A549 (cell line): ENCODE results near the gene HOXB8. TPM values are rescaled to one million over a fixed set of nuclear protein-coding genes. Genes with fewer than 3 reads are reported as not detected.

Experiments
- ATAC-seq, 2 experiments: fragments of 200-7000 bp in 1 of 2; fragments of >200 bp in 1 of 2; cut with Nextera tagmentation in 1 of 2; cut with Tn5 transposase in 1 of 2; 3 replicates each; pipeline versions ENCODE4 v1.8.0 to v1.9.1; 2018 to 2020; ENCODE audit warnings: mild to moderate bottlenecking in 1 of 2, moderate library complexity in 1 of 2
- CTCF ChIA-PET: fragments of 300-600 bp; sonication (Branson Sonifier 250); formaldehyde crosslinking; extraction: SDS; loops from one replicate; lab custom pipeline; 2021; ENCODE audit warnings: antibody characterized with exemption, inconsistent platforms; lab: Yijun Ruan, JAX
- POLR2A ChIA-PET: fragments of 350-600 bp; formaldehyde crosslinking; extraction: SDS; loops from one replicate; lab custom pipeline; 2021; ENCODE audit warnings: antibody characterized with exemption, inconsistent platforms; lab: Yijun Ruan, JAX
- DNase-seq, 2 experiments: peaks; one replicate each; pipeline versions ENCODE4 v3.0.0 to v3.0.0-alpha.2; 2011 to 2016; ENCODE audit warnings: low read depth in 1 of 2, low spot score in 1 of 2
- FAIRE-seq: peaks from 2 replicates; lab custom pipeline; 2011; peaks lifted over from hg19 to GRCh38; lab: Jason Lieb, UNC
- H3K27ac ChIP-seq, 2 experiments: fragments of >200 bp; sonication (Bioruptor Twin); formaldehyde crosslinking; 3 replicates each; pipeline ENCODE4 v1.5.1; 2016 to 2017
- H3K4me1 ChIP-seq: fragments of >200 bp; sonication (Bioruptor Twin); formaldehyde crosslinking; 3 replicates; pipeline ENCODE4 v1.6.1; 2016
- H3K4me2 ChIP-seq: fragments of >200 bp; sonication (Bioruptor Twin); formaldehyde crosslinking; 3 replicates; pipeline ENCODE4 v1.6.1; 2016
- H3K4me3 ChIP-seq: fragments of >200 bp; sonication (Bioruptor Twin); formaldehyde crosslinking; 3 replicates; pipeline ENCODE4 v1.5.1; 2016
- H3K9me3 ChIP-seq: fragments of >200 bp; sonication (Bioruptor Twin); formaldehyde crosslinking; 3 replicates; pipeline ENCODE4 v1.6.1; 2016
- CBX2 ChIP-seq: fragments of 200-600 bp; sonication (generic); IDR thresholded peaks from 2 replicates; pipeline ENCODE4 v1.6.1; 2016; ENCODE audit warnings: low read depth, mild to moderate bottlenecking, borderline replicate concordance
- CTCF ChIP-seq: fragments of >200 bp; sonication (Bioruptor Twin); formaldehyde crosslinking; IDR thresholded peaks from 3 replicates; pipeline ENCODE4 v1.5.1; 2016
- FOSL2 ChIP-seq, 2 experiments: fragments of 450-650 bp in 1 of 2; fragments of >200 bp in 1 of 2; sonication (Bioruptor Twin) in 1 of 2; formaldehyde crosslinking; IDR thresholded peaks; 2 replicates each; pipeline versions ENCODE4 v1.5.0 to v1.6.1; 2016 to 2020; ENCODE audit warnings: mild to moderate bottlenecking in 1 of 2, moderate library complexity in 1 of 2
- HDAC2 ChIP-seq: fragments of 200-600 bp; sonication (generic); IDR thresholded peaks from 2 replicates; pipeline ENCODE4 v1.6.1; 2016
- HES2 ChIP-seq: fragments of >200 bp; sonication (Bioruptor Twin); formaldehyde crosslinking; IDR thresholded peaks from 2 replicates; pipeline ENCODE4 v1.6.1; 2016
- HEYL ChIP-seq: fragments of 250-450 bp; sonication (Bioruptor Pico); IDR thresholded peaks from 2 replicates; pipeline ENCODE4 v1.8.0; 2021; ENCODE audit warnings: mild to moderate bottlenecking, moderate library complexity
- HOXA7 ChIP-seq: fragments of 250-450 bp; sonication (Bioruptor Pico); IDR thresholded peaks from 2 replicates; pipeline ENCODE4 v1.5.0; 2020; ENCODE audit warnings: mild to moderate bottlenecking, moderate library complexity
- HOXB5 ChIP-seq: fragments of 250-450 bp; sonication (Bioruptor Pico); IDR thresholded peaks from 2 replicates; pipeline ENCODE4 v1.5.0; 2020; ENCODE audit warnings: mild to moderate bottlenecking, moderate library complexity
- KDM5A ChIP-seq: fragments of 200-600 bp; sonication (generic); IDR thresholded peaks from 2 replicates; pipeline ENCODE4 v1.6.1; 2016; ENCODE audit warnings: antibody characterized with exemption, mild to moderate bottlenecking
- NFE2L2 ChIP-seq: fragments of 150-350 bp; conservative IDR thresholded peaks from 2 replicates; pipeline ENCODE4 v1.6.1; 2014; ENCODE audit warnings: low read length
- PHF8 ChIP-seq: fragments of 200-600 bp; sonication (generic); IDR thresholded peaks from 2 replicates; pipeline ENCODE4 v1.6.1; 2016; ENCODE audit warnings: low read depth, mild to moderate bottlenecking, antibody characterized with exemption, moderate library complexity, borderline replicate concordance
- POLR2AphosphoS2 ChIP-seq: conservative IDR thresholded peaks from 2 replicates; pipeline ENCODE4 v1.6.1; 2012; ENCODE audit warnings: low read length, improper control_type of control experiment, inconsistent platforms
- REST ChIP-seq: fragments of 200-600 bp; sonication (generic); IDR thresholded peaks from 2 replicates; pipeline ENCODE4 v1.6.1; 2016; ENCODE audit warnings: antibody characterized with exemption, mild to moderate bottlenecking, moderate library complexity
- SMC3 ChIP-seq: fragments of >200 bp; sonication (Bioruptor Twin); formaldehyde crosslinking; IDR thresholded peaks from 3 replicates; pipeline ENCODE4 v1.6.1; 2018; ENCODE audit warnings: inconsistent platforms
- ZC3H11A ChIP-seq: fragments of 450-650 bp; IDR thresholded peaks from 2 replicates; pipeline ENCODE4 v1.6.1; 2014; ENCODE audit warnings: antibody characterized with exemption, mild to moderate bottlenecking
- ZFP36 ChIP-seq: fragments of 450-650 bp; IDR thresholded peaks from 2 replicates; pipeline ENCODE4 v1.6.1; 2014; ENCODE audit warnings: borderline replicate concordance; ENCODE audit not compliant: partially characterized antibody
- ZSCAN20 ChIP-seq: fragments of 250-450 bp; sonication (Bioruptor Pico); IDR thresholded peaks from 2 replicates; pipeline ENCODE4 v1.8.0; 2022; ENCODE audit warnings: mild to moderate bottlenecking, moderate library complexity
- WGBS: methylation state at CpG from one replicate; pipeline ENCODE4 v1.1.6; 2017; ENCODE audit errors: missing lambda C conversion rate; 5-methylcytosine and 5-hydroxymethylcytosine counted together
- polyA plus RNA-seq, 4 experiments: library from polyadenylated mRNA; depleted of rRNA in 3 of 4; stranded (reverse); fragments of >200 nt; fragmentation: RNase III in 1 of 4; extraction: RNeasy Plus Mini Kit Qiagen cat#74134 plus additional on column Dnase treatment in 1 of 4; gene quantifications; 2 replicates in 3 of 4; 3 replicates in 1 of 4; pipeline ENCODE4 v1.2.3, GENCODE V29; 2011 to 2017
- TF ChIP-seq, protein P1 (sequence below): fragments of 150-350 bp; IDR thresholded peaks from 2 replicates; pipeline ENCODE4 v1.6.1; 2014; ENCODE audit warnings: low read depth, mild to moderate bottlenecking, low read length
- TF ChIP-seq, protein P2 (sequence below): fragments of 250-450 bp; sonication (Bioruptor Pico); IDR thresholded peaks from 2 replicates; pipeline ENCODE4 v1.5.0; 2021; ENCODE audit warnings: mild to moderate bottlenecking, moderate library complexity, borderline replicate concordance
- TF ChIP-seq, protein P3 (sequence below): IDR thresholded peaks from 2 replicates; pipeline ENCODE4 v1.6.1; 2012
- TF ChIP-seq, protein P4 (sequence below): fragments of >200 bp; sonication (Bioruptor Twin); formaldehyde crosslinking; IDR thresholded peaks from 3 replicates; pipeline ENCODE4 v1.6.1; 2016

HOXB8 gene
- polyA plus RNA-seq, 2 of the 4 experiments (the other 2 are of a cell fraction): 5.8 to 11.1 TPM

DNA sequence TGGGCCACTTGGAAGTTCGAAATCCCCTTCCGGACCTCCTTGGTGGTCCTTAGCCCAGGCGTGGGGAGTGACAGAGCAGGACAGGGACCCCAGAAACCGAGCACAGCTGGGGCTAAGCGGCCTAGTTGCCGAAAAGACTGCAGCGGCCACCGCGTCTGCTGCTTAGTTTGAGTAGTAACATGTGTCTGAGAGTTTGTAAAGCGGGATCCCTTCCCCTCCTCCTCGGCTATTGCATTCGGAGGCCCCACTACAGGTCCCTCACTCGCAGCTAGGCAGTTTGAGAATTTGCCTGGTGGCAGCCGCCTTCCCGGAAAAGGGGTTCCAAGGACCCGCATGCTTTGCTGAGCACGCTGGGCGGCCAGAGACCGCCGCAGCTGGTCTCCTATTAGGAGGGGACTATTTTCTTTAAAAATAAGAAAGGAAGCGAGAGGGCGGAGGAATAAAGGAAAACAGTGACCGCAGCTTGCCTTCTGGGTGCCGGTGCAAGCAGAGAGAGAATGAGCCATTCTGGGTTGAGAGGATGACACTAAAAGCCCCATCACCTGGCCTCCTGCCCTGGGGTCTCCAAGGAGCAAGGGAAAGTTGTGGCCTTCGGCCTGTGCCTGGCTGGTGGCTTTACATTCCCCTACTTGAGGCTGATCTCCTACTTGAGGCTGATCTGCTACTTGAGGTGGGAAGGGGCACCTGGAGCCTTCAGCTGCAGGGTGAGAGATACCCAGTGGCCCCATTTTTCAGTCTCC, 20.4 kb downstream of the HOXB8 start:
- no peak for FAIRE-seq
- Histone ChIP-seq H3K4me3 (no peak overlapping the region), H3K9me3 (no peaks in the 10 kb centered on the region)
- WGBS: 92% methylated on average over 25 of the region's 25 CpGs
- CTCF ChIA-PET: interaction anchor here (0.6 to 5.9 kb wide), 34 partner anchors 11 to 568 kb away, joined by 3 to 64 read pairs (median 4); no protein-coding TSS in a partner anchor
- TF ChIP-seq KDM5A: no peak
- TF ChIP-seq, protein P1, sequence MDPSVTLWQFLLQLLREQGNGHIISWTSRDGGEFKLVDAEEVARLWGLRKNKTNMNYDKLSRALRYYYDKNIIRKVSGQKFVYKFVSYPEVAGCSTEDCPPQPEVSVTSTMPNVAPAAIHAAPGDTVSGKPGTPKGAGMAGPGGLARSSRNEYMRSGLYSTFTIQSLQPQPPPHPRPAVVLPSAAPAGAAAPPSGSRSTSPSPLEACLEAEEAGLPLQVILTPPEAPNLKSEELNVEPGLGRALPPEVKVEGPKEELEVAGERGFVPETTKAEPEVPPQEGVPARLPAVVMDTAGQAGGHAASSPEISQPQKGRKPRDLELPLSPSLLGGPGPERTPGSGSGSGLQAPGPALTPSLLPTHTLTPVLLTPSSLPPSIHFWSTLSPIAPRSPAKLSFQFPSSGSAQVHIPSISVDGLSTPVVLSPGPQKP: no peak
- TF ChIP-seq, all 56 proteins: peak for 0
- Histone ChIP-seq H3K4me1 (peaks cover 10% of the 10 kb centered on the region), H3K4me2 (peak overlapping the region; percentile 64), H3K27ac (peak overlapping the region in 1 of 2 experiments; percentile 60; a peak in 3 of 6 replicates)
- DNase-seq (no peak), ATAC-seq (no peak)
- POLR2A ChIA-PET: no interaction called here

GRCh38 chr17:48593840-48594537, 21.1 kb downstream of the HOXB8 start:
- POLR2A ChIA-PET: no interaction called here
- ATAC-seq: peak; percentile 74 to 92
- FAIRE-seq: no peak
- no peaks in the 10 kb centered on the region for H3K9me3 ChIP-seq
- H3K27ac ChIP-seq: peak overlapping the region in 1 of 2 experiments; percentile 60; a peak in 4 of 6 replicates
- H3K4me2 ChIP-seq: peak overlapping the region; percentile 64
- H3K4me3 ChIP-seq: peak overlapping the region; percentile 22; the same call in 2 of the 3 replicates
- CTCF ChIA-PET: interaction anchor here (0.6 to 5.9 kb wide), 48 partner anchors 10 to 567 kb away, joined by 3 to 64 read pairs (median 4); no protein-coding TSS in a partner anchor
- WGBS: 20% methylated on average over 37 of the region's 37 CpGs
- H3K4me1 ChIP-seq: peaks cover 5% of the 10 kb centered on the region
- peak; percentile 81 to 94 for DNase-seq
- TF ChIP-seq CBX2 (no peak), ZC3H11A (no peak), NFE2L2 (no peak), HEYL (CRISPR knock-in tag) (no peak), HOXA7 (no peak), HDAC2 (no peak), HES2 (no peak), CTCF (peak; percentile 99), REST (no peak), KDM5A (no peak), ZSCAN20 (CRISPR knock-in tag) (no peak), PHF8 (no peak), SMC3 (peak; percentile 96), HOXB5 (CRISPR knock-in tag) (no peak), FOSL2 (IDR thresholded peaks at IDR 0.05) (no peak), FOSL2 (CRISPR knock-in tag; IDR thresholded peaks at IDR 0.05) (no peak), POLR2AphosphoS2 (no peak), ZFP36 (no peak)
- TF ChIP-seq, protein P2, sequence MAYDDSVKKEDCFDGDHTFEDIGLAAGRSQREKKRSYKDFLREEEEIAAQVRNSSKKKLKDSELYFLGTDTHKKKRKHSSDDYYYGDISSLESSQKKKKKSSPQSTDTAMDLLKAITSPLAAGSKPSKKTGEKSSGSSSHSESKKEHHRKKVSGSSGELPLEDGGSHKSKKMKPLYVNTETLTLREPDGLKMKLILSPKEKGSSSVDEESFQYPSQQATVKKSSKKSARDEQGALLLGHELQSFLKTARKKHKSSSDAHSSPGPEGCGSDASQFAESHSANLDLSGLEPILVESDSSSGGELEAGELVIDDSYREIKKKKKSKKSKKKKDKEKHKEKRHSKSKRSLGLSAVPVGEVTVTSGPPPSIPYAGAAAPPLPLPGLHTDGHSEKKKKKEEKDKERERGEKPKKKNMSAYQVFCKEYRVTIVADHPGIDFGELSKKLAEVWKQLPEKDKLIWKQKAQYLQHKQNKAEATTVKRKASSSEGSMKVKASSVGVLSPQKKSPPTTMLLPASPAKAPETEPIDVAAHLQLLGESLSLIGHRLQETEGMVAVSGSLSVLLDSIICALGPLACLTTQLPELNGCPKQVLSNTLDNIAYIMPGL (CRISPR knock-in tag): no peak
- TF ChIP-seq, protein P3, sequence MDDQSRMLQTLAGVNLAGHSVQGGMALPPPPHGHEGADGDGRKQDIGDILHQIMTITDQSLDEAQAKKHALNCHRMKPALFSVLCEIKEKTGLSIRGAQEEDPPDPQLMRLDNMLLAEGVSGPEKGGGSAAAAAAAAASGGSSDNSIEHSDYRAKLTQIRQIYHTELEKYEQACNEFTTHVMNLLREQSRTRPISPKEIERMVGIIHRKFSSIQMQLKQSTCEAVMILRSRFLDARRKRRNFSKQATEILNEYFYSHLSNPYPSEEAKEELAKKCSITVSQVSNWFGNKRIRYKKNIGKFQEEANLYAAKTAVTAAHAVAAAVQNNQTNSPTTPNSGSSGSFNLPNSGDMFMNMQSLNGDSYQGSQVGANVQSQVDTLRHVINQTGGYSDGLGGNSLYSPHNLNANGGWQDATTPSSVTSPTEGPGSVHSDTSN: no peak
- TF ChIP-seq, protein P4, sequence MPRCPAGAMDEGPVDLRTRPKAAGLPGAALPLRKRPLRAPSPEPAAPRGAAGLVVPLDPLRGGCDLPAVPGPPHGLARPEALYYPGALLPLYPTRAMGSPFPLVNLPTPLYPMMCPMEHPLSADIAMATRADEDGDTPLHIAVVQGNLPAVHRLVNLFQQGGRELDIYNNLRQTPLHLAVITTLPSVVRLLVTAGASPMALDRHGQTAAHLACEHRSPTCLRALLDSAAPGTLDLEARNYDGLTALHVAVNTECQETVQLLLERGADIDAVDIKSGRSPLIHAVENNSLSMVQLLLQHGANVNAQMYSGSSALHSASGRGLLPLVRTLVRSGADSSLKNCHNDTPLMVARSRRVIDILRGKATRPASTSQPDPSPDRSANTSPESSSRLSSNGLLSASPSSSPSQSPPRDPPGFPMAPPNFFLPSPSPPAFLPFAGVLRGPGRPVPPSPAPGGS: no peak
